Renal cortical epithelial cell (primary cell): ENCODE results near the gene AP4B1. TPM values are rescaled to one million over a fixed set of nuclear protein-coding genes. Genes with fewer than 3 reads are reported as not detected.
A peak's percentile ranks its signal among the peaks of the same experiment; 100 is the strongest.

Experiments
- DNase-seq: peaks from one replicate; pipeline ENCODE4 v3.0.0-alpha.2; 2011; ENCODE audit warnings: low read depth
- total RNA-seq: library from RNA; depleted of rRNA; stranded (reverse); fragments of >200 nt; gene quantifications from 2 replicates; pipeline ENCODE4 v1.2.3, GENCODE V29; 2014

Gene AP4B1
- total RNA-seq, 1 donor from 2014 or later = 23.0 TPM

GRCh38 chr1:113895098-113895497, 9.5 kb downstream of the AP4B1 start:
- DNase-seq = no peak

- no peak for DNase-seq
These were observed 11.3 kb downstream of the AP4B1 start for GRCh38 chr1:113893267-113893666.

GRCh38 chr1:113891631-113892220, 12.9 kb downstream of the AP4B1 start:
- no peak for DNase-seq

- DNase-seq = no peak
These were observed 13.8 kb downstream of the AP4B1 start for GRCh38 chr1:113890816-113891215.

GRCh38 chr1:113887402-113888175, 17.0 kb downstream of the AP4B1 start, which contains the start of gene BCL2L15:
Gene BCL2L15, minus strand, starts transcription at chr1:113887581. Its CDS starts 206 bp downstream, at chr1:113887375.
- DNase-seq = peak; percentile 91

DNA sequence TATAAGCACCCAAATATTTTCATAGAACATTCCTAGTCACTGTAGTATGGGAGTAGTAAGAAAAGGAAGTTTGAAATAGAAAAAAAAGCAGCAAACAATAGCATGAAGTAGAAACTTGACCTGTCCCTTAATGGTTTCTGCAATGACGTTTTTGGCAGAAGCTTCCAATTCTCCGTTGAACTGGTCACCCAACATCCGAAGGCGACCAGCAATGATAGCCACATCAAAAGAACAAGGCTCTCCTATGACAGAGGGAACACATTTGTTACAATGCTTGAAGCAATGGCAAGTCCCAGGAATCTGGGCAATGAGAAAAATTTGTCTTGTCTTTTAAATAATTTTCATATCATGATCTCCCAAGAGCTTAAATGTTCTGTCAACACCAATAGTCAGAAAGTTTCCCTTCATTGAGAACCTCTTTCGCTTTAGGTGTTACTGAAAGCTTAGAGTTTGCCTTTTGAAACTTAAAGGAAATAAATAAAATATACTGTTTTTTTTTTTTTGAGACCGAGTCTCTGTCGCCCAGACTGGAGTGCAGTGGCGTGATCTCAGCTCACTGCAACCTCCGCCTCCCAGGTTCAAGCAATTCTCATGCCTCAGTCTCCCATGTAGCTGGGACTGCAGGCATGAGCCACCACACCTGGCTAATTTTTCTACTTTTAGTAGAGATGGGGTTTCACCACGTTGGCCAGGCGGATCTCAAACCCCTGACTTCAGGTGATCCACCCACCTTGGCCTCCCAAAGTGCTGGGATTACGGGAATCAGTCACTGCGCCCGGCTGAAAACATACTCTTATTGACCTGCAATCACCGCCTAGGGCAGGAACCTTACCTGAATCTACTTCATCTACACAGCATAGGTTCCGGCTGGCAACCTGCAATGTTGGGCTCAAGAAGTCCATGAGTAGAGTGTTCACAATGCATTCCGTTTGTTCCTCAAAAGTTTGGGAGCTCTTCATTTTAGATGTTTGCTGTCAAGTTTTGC, 17.9 kb downstream of the AP4B1 start:
- DNase-seq = no peak

GRCh38 chr1:113881661-113882060, 22.9 kb downstream of the AP4B1 start:
- no peak for DNase-seq

DNA sequence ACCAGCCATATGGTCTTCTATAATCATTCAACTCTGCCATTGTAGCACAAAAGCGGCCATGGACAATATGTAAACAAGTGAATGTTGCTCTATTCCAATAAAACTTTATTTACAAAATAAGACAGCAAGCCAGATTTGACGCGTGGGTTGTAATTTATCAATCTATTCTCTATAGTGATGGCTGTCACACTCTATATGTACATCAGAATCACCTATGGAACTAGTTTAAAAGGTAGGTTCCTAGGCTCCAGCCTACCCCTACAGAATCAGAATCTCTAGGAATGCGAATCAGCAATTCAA, 24.9 kb downstream of the AP4B1 start:
- DNase-seq = no peak

DNA sequence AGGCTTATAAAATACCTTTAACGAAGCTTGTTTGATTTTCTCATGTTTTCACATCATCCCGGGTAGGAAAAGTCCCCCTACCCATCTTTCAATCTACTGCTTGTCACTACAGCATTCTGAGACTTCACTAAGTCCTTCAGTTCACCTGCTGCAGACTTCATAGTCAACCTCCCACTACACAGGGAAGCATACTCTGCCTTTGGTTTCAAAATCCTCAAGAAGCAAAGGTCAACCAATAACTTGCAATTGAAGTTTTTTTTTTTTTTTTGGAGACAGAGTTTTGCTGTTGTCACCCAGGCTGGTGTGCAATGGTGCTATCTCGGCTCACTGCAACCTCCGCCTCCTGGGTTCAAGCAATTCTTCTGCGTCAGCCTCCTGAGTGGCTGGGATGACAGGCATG, 28.4 kb downstream of the AP4B1 start:
- DNase-seq = no peak

DNA sequence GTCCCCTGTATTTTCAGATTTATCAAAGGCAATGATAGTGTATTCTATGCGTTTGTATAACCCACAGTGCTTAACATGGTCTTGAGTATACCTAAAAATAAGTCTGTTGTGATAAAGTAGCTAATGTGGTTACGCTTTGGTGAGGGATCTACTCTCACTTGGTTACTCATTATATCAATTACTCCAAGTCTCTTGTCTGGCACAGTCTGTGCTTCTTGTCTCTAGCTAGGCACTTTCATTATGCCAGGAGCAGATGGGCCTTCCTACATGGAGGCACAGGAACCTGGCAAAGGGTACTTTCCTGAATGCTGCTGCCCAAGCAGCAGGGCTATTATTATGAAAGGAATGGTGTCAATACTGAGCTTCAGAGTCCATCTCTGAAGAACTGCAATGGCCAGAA, 28.9 kb downstream of the AP4B1 start:
- DNase-seq = peak; percentile 90

DNA sequence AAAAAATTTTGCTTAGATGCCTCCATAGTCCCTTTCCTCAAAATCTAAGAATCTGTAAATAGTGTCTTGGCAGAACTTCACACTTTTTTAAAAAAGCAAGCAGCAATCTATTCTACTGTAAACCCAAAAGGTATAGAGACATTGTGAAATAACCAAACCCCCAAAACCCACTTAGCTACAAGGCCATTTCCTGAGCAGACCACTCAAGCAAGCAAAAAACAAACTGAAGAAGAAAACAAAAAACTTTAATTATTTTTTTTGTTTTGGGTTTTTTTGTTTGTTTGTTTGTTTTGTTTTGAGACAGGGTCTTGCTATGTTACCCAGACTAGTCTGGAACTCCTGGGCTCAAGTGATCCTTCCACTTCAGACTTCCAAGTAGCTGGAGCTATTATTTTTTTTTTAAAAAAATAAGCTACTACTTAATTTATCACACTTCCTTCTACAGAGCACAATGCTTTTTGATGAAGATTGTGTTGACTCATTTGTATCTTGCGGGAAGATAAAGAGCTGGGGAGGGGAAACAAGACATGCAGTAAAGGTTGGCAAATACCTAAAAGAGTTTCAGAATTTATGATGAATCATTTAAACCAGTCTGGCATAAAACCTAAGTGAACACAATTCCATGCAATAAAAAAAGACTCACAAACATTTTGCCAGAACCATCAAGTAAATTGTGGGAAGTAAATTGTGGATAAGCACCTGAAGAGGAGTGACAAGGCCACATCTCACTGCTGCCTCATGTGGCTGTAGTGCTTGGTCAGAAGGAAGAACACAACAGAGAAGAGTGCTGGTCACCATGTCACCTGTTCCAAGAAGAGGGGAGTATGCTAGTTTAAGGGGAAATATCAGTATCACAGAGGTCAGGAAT, 30.4 kb downstream of the AP4B1 start:
- peak; percentile 88 for DNase-seq

- no peak for DNase-seq
These were observed 32.2 kb downstream of the AP4B1 start for GRCh38 chr1:113872219-113872935.

DNA sequence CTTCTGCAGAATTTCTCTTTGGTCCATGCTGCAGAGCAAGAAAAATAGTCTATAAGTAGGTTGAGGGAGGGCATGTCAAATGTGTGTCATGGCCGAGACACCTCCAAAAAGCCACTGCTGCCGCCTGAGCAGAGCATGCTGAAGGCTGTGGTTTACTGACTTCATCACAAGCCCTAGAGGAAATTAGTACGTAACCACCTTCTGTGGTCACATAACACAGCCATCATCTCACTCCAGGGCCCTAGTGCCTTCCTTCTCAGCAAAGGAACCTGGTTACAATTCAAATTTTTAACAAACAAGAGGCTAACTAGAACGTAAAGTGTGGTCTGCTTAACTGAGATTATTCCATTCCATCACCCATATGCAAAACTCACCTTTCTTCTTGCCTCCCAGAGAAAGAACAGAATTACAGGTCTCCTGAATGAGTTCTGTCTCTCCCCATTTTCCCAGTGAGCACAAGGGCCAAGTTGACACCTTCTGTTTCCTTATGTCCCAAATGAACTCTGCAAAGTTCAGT, 32.9 kb downstream of the AP4B1 start, which contains the start of gene PTPN22:
PTPN22 (minus strand) TSS at position 116 of the 517 bp plus-strand sequence.
- DNase-seq = peak; percentile 84

GRCh38 chr1:113870778-113871177, 33.8 kb downstream of the AP4B1 start:
- DNase-seq = no peak

DNA sequence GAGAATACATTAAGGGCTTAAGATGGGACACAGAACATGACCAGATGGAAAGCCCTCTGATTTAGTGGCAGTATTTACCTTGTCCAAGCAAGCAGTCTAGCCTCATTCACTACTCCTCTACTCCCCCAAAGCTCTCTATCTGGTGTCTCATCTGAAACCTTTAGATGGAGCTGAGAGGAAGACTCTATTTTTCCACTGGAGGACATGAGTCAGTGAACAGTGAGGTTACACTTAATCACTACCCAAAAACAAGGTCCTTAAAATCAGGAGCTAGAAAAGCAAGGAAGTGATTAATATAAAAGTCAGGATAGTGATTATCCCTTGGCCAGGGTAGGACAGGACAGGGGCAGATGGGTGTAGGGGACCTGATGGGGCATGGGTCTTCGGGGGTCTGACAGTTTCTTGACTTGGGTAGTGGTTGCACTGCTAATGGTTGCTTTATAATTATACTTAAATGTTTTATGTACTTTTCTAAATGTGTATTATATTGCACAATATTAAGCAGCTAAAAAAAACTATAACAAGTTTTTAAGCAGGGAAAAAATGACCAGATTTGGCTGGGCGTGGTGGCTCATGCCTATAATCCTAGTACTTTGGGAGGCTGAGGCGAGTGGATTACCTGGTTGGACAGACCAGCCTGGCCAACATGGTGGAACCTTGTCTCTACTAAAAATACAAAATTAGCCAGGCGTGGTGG, 36.1 kb downstream of the AP4B1 start:
- peak; percentile 43 for DNase-seq

- DNase-seq = no peak
These were observed 43.0 kb downstream of the AP4B1 start for GRCh38 chr1:113861641-113862040.

DNA sequence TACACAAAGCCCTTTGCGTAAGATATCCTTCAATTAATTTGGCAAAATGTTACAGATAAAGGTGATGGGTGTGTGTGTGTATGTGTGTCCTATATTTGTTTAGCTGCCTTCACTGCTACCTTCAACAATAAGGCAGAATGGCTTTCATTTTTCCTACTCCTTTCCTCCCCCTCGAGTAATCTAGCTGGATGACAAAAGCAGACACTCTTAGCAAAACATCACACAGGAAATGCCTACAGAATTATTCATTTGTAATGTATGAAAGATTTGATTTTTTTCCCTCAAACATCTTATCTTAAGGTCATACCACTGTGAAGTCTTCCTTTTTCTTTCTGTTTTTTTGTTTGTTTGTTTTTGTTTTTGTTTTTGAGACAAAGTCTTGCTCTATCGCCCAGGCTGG, 43.7 kb downstream of the AP4B1 start:
- DNase-seq = peak; percentile 46

DNA sequence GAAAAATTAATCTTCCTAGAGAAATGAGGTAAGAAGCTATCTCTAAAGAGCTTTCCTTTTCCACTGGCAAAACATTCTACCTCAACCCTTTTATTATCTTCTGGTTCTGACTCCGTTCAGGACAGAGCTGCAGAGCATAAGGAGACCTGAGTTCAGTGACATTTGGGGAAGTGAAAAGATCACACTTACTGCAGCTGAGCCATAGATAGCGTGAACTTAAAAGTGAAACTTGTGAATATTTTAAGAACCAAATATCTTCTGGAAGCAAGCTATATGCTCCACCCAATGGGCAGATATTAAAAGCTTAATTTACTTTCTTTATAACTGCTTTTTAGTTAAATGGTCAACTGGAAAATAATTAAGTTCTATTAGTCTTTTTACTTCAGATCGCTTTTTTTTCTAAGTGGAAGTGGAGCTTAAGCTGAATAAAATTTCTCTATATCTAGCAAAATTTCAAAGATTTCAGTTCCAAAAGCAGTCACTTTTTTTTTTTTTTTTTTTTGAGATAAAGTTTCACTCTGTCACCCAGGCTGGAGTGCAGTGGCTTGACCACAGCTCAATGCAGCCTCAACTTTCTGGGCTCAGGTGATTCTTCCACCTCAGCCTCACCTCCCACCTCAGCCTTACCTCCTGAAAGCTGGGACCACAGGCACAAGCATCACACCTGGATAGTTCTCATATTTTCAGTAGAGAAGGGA, 45.0 kb downstream of the AP4B1 start:
- no peak for DNase-seq

DNA sequence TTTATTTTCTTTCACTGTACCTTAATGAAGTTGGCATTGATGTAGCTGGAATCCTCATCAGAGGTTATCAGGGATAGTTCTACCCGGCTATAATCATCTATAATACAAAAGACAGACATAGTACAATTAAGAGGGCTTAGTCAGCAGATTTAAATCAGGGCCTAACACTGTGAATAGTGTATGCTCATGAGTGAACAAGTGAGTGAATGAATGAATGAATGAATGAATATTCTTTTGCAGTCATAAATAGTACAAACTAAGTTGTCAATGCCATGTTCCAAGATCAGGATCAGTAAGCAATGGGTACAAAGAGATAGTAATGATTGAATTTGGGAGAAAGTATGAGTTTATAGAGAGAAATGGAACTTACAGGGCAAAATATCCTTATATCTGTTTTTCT, 45.6 kb downstream of the AP4B1 start:
- DNase-seq = no peak
